SIG-M5 treated with dmso at 0.1 percent for 504 hours (cell line): ENCODE results near the gene AKAP7.
"Not testable (repeated sequence)": the region's sequence is repeated elsewhere in the genome, so short reads cannot be mapped to it uniquely, and the experiment has no call there.

Source experiments
- DNase-seq: peaks from one replicate; lab custom pipeline; 2025; ENCODE audit not compliant: unreplicated experiment; lab: John Stamatoyannopoulos, UW

Gene AKAP7

DNA sequence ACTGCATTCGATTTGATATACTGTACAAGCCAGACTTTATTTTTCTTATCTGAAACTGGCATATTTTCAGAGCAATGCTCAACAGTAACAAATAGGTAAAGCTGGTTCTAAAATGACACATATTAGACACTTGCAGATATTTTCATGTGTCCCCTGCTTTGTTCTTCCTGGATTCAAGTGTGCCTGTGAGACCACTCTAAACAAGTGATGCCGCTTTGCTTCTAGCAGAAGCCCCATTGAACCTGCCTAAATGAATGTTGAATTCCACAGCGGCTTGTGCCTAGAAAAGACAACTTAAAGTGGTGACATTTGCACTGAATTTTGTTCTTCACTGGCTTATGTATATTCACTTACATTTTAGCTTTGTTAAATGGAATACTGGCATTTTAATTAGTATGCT lies 115.7 kb downstream of the AKAP7 start:
- no peak for DNase-seq

DNA sequence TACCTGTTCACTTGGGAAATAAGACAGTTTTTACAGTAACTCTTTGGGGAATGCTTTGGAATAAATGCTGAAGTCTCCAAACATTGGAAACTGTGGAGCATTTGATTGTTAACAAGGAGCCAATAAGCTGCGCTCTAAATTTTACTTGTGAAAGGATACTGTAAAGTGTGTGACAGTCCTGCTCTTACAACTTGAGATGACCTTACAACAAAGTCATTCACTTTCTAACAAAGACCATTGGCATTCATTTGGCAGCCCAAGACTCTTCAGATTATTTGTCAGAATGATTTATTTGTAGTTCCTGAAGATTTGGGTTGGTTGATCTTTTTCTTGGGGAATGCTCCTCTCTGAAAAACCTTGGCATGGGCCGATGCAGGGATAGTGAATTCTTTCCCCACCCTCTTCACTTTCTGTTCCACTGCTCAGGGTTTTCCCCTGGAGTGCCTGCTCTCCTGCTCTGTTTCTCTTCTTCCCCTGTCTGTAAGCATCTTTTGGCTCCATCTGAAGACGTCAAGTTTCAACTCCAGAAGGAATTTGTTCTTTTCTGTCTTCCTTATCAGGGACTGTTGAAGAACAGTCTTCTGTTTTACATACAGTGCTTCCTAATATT lies 116.4 kb downstream of the AKAP7 start:
- DNase-seq = no peak

DNA sequence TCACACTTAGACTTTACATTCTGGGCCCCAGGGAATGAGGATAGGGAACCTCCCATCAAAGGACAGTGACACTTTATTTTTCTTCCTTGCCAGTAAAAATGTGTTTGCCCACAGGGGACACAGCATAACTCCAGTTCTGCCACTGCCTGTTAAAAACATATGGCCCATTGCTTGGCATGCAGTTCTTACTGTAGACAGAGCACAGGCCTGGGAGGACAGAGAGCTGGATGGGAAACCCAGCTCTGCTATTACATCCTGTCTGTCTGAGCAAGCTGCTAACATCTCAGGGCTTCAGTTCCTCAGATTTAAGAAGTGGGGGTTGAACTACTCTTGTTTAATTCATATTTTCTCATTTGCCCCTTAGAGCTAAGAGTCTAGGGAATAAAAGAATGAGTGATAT lies 120.2 kb downstream of the AKAP7 start:
- no peak for DNase-seq

DNA sequence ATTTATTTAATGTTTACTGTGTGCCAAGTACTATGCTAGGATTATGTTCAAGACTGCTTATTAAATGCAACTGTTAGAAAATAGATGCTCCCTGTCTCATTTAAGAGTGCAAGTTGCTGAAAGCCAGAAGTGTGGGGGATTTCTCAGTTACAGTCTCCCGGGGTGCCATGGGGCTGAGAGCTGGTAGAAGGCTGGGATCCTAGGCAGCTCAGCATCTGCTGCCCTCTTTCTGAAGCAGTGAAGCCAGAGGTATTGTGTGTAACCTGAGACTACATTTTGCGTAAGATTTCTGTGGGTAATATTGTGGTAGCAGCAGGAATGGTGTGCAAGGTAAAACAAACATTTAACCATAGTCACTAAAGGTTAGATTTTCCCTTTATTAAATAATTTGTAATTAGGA lies 120.6 kb downstream of the AKAP7 start:
- DNase-seq = no peak

DNA sequence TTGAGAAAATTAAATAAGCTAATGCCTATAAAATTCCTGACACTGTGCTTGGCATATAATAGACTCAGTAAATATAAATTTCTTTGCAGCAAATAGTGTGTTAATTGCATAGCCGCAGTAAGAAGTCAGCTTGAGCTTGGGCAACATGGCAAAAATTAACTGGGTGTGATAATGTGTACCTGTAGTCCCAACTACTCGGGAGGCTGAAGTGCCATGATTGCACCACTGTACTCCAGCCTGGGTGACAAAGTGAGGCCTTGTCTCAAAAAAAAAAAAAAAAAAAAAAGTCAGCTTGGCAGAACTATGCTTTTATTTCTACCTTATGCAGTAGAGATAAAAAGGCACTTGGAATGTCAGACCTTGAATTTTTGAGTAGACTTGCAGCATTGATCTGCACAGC lies 121.8 kb downstream of the AKAP7 start:
- no peak for DNase-seq

DNA sequence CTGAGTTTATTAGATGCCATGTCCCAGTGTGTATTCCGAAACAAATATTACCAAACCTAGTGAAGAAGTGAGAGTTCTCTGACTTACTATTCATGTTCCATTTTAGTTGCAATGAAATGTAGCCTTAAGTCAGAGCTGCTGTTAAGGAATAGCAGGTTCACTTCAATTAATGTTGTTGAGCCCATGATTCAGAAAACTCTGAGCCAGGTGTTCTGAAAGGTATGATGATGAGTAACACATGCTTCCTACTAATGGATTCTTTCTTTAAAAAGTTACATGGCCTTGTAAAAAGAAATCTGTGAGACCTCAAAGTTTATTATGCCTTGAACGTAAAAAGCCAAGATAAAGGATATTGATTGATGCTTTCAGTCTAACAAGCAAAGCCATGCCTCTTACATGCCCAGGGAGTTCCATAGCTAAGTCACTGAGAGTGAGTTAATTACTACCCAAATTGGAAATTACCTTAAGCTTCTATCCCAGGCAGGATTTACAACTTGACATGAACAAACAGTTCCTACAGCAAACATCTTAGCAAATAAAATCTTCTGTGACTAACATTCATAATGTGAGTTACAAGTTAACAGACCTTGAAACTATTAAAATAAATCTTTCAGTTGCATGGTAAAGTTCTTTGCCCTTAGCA lies 122.9 kb downstream of the AKAP7 start:
- no peak for DNase-seq

DNA sequence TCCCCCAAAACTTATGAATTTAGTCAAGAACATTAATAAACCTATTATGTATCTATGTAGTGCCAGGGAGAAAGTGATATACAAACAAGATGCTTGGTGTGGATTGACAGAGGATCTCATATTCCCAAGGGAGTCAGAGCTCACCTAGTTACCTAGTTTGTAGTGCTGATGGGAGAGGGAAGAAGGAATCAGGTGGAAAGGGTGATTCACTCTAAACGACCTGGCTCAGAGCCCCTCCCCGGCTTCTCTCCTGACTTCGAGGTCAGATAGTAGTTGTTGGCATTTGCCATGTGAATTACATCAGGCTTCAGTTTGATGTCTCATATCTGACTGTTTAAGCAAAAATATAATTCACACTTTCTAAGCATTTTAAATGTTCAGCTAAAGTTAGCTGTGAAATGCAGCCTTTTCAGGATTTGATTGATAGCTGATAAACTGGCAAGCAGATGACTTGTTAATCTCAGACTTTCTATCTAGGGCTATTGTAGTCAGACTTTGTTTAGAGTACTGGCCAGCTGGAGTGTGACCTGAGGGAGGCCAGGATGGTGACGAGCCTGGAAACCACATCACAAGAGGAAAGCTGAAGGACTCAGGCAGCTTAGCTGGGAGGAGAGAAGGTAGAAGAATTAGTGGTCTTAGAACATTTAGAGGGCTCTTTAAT lies 123.7 kb downstream of the AKAP7 start:
- DNase-seq = no peak

DNA sequence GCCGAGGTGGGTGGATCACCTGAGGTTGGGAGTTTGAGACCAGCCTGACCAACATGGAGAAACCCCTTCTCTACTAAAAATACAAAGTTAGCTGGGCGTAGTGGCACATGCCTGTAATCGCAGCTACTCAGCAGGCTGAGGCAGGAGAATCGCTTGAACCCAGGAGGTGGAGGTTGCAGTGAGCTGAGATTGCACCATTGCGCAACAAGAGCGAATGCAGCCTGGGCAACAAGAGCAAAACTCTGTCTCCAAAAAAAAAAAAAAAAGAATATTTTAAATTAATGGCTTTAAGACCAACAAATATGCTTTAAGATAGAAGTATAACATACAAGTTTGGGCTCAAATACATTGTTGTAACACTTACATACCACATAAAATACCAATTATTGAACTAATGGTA lies 125.7 kb downstream of the AKAP7 start:
- not testable (repeated sequence) for DNase-seq

DNA sequence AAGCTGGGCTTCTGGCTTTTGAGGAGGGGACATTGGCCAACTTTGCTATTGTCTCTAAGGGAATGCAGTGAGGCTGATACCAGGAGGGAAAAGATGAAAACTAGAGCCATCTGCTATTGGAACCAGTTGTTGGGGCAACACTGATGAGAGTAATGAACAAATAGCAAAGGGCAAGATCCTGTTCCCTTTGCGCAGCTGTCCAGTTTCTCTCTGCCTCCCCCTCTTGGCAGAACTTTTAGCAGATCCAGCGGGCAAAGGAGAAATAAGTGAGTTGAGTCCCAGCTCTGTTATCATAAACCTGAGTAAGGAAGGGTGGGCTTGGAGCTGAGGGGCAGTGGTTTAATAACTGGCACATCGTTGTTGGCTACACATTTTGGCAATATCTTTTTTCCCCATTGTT lies 126.8 kb downstream of the AKAP7 start:
- DNase-seq = no peak

DNA sequence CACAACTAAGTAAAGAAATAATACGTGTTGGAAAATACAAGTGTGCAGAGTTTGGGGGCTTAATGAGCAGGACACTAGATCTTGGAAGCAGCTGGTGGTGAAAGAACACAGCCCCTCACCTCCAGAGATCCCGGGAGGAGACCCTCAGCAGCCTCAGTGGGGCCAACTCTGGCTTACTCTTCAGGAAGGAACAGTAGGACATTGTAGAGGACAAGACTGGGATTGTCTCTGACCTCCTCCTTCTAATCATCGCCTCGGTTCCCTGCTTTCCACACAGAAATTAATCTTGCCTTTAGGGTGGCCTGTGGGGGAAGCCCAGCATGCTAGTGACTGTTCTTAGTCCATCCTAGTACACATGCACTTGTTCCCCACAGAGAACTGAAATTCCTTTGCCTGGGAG lies 130.7 kb downstream of the AKAP7 start:
- DNase-seq = no peak

DNA sequence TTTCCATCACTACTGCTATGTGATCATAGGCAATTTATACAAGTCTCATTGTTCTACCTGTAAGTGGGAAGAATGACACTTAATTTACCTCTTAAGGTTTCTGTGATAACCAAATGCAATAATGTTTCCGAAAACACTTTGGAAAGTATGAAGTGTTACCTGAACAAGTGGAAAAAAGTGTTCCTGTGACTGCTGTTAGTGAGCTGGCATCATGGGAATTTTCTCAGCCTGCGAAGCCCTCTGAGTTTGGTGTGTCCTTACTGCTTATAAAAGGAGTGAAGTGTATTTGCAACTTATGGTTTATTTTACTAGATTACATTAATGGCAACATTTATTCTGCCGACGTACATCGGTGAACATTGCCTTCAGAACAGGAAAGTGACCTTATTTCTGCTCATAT lies 133.0 kb downstream of the AKAP7 start:
- DNase-seq = no peak

DNA sequence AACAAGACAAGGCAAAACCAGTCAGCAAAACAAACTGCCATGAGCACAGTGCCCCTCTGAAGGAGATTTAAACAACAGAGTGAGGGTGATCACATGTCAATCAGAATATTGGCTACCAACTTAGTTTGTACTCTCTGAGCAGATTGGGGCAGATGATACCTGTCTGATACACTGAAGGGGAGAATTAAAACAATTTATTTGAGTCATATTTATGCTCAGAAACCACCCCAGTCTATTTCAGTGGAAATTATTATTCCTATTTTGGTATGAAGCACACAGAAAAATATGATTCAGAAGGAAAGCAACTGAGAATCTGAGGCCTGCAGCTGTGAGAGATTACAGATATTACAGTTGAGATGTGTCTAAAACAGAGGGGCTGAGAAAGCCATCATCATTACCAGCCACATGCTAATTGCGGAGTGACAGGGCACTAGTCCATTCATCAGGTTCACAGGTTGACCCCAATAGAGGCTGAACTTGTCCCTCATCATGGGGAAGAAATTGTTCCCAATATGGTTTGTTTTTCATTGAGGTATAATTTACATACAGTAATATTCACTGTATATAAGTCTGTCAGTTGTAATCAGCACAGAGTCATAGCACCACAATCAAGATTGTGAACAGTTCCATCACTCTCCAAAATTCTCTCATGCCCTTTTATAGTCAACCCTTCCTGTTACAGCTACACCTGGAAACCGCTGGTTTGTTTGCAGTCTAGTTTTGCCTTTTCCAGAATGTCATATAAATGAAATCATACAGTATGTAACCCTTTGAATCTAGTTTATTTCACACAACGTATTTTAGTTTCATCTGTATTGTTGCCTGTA lies 134.5 kb downstream of the AKAP7 start:
- DNase-seq = no peak

DNA sequence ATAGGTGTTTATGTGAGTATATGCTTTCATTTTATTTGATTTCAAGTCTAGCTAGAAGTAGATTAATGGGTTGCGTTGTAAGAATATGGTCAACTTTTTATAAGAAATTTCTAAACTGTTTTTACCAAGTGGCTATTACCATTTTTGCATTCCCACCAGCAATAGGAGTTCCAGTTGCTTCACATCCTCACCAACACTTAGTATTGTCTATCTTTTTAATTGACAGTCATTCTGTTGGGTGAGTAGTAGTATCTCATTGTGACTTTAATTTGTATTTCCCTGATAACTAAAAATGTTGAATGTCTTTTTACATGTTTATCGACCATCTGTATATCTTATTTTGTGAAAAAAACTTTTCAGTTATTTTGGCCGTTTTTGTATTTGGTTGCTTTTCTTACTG lies 135.3 kb downstream of the AKAP7 start:
- no peak for DNase-seq

DNA sequence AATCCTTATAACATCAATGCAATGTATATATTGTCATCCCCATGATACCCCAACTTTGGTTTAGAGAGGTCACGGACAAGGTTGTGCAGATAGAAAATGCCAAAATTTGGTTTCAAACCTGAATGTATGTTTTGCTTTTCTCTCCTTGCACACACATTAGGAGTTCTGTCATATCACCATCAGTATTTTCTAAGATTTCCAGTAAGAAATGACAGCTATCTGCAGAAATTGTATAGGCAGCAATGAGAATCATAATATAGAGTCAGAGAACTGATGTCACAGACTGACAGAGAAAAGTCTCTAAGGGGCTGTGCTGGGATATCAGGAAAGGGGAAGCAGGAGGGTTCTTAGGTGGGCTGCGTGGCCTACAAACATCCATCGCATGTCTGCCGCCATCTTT lies 140.0 kb downstream of the AKAP7 start:
- DNase-seq = no peak

DNA sequence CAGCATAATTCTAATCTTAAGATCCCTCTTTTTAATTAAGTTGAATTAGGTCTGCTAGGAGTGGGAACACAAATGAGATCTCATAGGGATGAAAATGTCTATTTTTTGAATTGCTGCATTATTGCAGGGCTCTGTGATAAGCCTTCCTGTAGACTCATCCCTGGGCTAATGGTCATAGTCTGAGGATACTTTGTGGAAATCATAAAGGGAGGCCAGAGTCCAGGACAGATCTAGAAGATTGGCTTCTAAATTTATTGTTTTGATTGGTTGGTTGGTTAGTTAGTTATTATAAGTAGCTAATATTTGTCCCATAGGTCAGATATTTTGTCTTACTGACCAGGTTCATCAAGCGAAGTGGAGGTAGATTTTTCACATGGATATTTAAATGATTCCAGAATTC lies 142.3 kb downstream of the AKAP7 start:
- DNase-seq = no peak

DNA sequence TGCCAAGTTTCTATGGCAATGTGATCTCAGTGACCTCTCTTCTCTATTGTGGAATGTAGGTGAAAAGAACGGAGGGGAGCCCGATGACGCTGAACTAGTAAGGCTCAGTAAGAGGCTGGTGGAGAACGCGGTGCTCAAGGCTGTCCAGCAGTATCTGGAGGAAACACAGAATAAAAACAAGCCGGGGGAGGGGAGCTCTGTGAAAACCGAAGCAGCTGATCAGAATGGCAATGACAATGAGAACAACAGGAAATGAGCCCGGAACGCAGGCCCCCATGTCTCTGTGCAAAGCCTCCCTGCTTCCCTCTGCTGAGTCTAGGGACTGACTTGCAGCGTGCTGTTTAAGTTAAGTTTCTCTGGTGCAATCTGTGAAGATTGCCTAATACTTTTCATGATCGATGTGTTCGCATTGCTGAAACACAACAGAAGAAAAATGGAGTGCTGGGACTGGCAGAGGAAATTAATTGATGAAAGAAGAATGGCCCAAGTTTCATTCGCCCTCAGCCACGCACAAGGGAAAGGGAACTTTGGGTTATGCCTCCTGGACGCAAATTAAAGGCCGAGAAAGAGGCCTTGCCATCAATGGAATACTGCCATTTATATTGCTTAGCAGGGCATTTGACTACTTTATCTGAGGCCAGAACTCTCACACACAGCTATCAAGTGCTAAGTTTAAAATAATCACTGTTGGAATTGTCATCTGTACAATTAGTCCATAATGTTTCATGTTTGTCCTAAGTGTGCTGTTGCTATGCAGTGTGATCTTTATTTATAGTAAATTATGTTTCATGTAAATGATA lies 146.4 kb downstream of the AKAP7 start:
- DNase-seq = peak; percentile 90

DNA sequence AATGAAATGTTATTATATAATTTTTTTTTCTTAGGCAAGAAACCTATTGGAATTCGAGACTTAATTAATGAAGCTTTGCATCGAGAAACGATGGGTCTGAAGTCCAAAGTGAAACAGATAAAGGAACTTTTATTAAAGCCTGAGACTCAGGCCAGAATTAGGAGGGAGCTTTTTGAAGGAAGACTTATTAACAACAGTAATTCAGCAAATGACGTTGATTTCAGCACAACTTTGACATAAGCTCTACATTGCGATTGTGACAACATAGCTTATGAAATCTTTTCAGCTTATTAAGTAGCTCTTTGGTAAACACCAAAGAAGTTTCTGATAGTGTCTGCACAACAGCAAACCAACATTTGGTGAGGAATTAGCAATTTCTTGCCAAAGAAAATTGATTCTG lies 147.1 kb downstream of the AKAP7 start:
- no peak for DNase-seq

DNA sequence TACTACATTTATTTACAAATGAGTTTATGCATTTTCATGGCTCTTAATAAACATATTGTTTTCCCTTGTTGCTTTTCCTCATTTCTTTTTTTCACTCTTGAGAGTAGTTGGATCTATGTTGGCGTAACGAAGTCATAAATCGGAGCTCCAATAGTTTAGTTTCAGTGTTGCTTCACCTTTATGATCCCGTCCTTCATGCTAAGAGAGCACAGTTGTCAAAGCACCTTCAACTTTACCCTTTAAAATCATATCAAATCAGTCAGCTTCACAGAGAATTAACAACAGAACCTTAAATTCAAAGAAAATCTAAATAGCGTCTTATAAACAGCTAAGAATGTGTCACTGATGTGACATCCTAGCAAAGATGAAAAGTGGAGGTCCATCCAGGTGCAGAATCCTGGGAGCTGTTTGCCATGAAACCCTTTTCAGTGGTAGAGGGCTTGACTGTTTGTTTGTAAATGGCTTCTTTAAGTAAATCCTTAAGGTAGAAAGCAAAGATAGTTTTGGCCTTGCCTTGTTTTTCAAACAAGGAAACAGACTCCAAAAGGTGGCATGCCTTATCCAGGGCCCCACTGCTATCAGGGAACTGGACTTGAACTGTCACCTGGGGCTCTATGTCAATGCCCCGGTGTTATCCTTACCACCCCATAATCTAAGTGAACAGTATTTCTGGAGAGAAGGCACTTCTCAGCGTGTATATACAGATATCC lies 148.4 kb downstream of the AKAP7 start:
- DNase-seq = no peak

DNA sequence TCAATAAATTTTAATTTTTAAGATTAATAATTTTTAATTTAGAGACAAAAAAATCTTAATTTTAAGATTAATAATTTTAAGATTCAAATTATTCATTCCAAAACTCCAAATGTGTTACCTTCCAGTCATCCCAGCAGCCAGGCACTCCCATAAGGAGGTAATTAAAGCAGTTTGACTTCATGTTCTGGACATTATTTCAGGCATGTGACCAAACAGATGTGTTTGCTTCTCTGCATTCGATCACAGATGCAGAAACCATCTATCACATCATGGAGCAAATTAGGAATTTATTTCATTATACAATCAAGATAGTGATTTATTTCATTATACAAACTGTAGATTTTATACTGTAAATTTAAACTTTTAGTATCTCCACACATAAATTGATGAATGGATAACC lies 150.3 kb downstream of the AKAP7 start:
- DNase-seq = no peak

DNA sequence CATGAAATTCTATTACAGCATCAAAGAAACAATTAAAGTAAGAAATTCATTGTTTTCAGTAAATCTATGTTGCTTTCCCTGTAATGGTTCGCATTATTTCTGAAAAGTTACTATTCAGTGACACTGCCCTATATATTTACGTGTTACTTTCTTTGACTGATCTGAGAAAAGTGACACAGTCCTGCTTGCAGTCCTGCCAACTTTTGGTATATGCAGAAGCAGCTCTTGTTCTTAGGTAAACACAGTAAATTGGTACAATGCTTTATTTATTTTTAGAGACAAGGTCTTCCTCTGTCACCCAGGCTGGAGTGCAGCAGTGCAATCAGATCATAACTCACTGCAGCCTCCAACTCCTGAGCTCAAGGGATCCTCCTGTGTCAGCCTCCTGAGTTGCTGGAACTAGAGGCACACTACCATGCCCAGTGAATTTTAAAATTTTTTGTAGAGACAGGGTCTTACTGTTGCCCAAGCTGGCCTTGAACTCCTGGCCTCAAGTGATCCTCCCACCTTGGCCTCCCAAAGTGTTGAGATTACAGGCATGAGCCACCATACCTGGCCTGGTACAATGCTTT lies 151.3 kb downstream of the AKAP7 start:
- DNase-seq = no peak
